Measurements from ENCODE around the gene FOXK1. TPM values are rescaled to one million over a fixed set of nuclear protein-coding genes. Genes with fewer than 3 reads are reported as not detected.
"Not testable (repeated sequence)": the region's sequence is repeated elsewhere in the genome, so short reads cannot be mapped to it uniquely, and the experiment has no call there.

FOXK1 gene
- polyA plus RNA-seq, 3 donors, result 0.33 to 16.8 (median 0.76) TPM

DNA sequence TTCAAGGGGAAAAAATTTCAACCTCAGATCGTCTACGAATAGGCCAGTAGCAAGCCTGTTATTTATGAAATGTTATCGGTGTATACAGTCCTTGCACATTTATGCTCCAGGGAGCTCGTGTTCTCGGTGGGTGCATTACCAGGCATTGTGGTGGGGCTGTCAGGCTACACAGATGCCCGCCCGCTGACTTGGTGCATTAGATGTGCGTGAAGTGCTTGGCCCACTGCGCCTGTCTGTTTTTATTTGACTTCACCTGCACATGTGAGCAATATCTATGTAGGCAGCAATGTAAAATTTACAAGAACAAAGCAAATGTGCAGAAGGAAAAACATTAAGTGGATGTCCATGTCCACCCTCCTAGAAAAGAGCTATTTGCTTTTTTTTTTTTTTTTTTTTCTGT is 2.8 kb downstream of the FOXK1 start:
- Histone ChIP-seq H3K9ac (ENCODE audit: insufficient read depth, low read length, poor library complexity, severe bottlenecking) (no peak overlapping the region), H3K4me2 (replicated peaks; ENCODE audit: extremely low read depth, low read length, poor library complexity, severe bottlenecking) (peak overlapping the region; percentile 96), H4K20me1 (ENCODE audit: insufficient read depth, low read length) (peaks cover 70% of the 10 kb centered on the region), H3K27me3 (ENCODE audit: control insufficient read depth in 2 of 2, insufficient read depth in 2 of 2, low read length in 2 of 2) (no peaks in the 10 kb centered on the region), H3K4me3 (replicated peaks in 1 of 3; ENCODE audit: low read depth in 2 of 3, low read length in 3 of 3) (peak overlapping the region in 1 of 3 experiments; percentile 83), H2AFZ (ENCODE audit: insufficient read depth, low read depth, low read length, poor library complexity, severe bottlenecking) (no peak overlapping the region), H3K36me3 (replicated peaks in 1 of 2; ENCODE audit: control insufficient read depth in 1 of 2, insufficient read depth in 2 of 2, low read length in 2 of 2) (peaks cover 0 to 9% of the 10 kb centered on the region in 2 donors), H3K27ac (ENCODE audit: low read depth in 1 of 2, low read length in 2 of 2) (peak overlapping the region in 1 of 2 donors; percentile 83), H3K79me2 (ENCODE audit: insufficient read depth, low read length) (peaks cover 75% of the 10 kb centered on the region), H3K4me1 (ENCODE audit: control insufficient read depth in 1 of 2, insufficient read depth in 2 of 2, low read length in 2 of 2) (peaks cover 27 to 29% of the 10 kb centered on the region in 2 donors), H3K9me3 (replicated peaks in 1 of 2; ENCODE audit: control insufficient read depth in 1 of 2, insufficient read depth in 1 of 2, low read length in 2 of 2) (peaks cover 0 to 4% of the 10 kb centered on the region in 2 donors)
- Mint-ChIP-seq H3K27ac (peak overlapping the region in 4 of 7 donors; percentile 45 to 97 (median 89)), H3K36me3 (peaks cover 12 to 34% of the 10 kb centered on the region in 2 donors), H3K27me3 (ENCODE audit: low read depth in 3 of 3) (peaks cover 0 to 2% (median 0%) of the 10 kb centered on the region in 3 donors), H3K9me3 (peaks cover 0 to 7% (median 4%) of the 10 kb centered on the region in 7 donors), H3K4me3 (peak overlapping the region in 1 of 2 donors; percentile 87), H3K4me1 (peaks cover 41% of the 10 kb centered on the region)
- WGBS (ENCODE audit: insufficient coverage), result 68% methylated on average over 8 of the region's 9 CpGs
- DNase-seq, result no peak
- intact Hi-C loops (cut with micrococcal nuclease), result loop anchor here (5.0 kb wide), 3 partner anchors 42 to 67 kb away; no protein-coding TSS in a partner anchor
- TF ChIP-seq, protein P1, sequence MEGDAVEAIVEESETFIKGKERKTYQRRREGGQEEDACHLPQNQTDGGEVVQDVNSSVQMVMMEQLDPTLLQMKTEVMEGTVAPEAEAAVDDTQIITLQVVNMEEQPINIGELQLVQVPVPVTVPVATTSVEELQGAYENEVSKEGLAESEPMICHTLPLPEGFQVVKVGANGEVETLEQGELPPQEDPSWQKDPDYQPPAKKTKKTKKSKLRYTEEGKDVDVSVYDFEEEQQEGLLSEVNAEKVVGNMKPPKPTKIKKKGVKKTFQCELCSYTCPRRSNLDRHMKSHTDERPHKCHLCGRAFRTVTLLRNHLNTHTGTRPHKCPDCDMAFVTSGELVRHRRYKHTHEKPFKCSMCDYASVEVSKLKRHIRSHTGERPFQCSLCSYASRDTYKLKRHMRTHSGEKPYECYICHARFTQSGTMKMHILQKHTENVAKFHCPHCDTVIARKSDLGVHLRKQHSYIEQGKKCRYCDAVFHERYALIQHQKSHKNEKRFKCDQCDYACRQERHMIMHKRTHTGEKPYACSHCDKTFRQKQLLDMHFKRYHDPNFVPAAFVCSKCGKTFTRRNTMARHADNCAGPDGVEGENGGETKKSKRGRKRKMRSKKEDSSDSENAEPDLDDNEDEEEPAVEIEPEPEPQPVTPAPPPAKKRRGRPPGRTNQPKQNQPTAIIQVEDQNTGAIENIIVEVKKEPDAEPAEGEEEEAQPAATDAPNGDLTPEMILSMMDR (IDR thresholded peaks at IDR 0.05), result no peak

DNA sequence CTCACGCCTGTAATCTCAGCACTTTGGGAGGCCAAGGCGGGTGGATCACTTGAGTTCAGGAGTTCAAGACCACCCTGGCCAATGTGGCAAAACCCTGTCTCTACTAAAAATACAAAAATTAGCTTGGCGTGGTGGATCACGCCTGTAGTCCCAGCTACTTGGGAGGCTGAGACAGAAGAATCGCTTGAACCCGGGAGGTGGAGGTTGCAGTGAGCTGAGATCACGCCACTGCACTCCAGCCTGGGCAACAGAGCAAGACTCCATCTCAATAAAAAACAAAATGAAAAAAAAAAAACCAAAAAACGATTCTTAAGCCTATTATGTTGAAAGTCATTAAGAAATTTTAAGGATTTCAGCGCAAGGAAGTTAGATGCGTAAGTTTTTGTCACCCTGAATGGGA is 3.6 kb downstream of the FOXK1 start:
- Mint-ChIP-seq H3K36me3 (peaks cover 12 to 34% of the 10 kb centered on the region in 2 donors), H3K27ac (peak overlapping the region in 3 of 7 donors; percentile 15 to 40 (median 32)), H3K4me1 (peaks cover 47% of the 10 kb centered on the region)
- H3K79me2 ChIP-seq (ENCODE audit: insufficient read depth, low read length), result peaks cover 83% of the 10 kb centered on the region
- H3K9me3 ChIP-seq (replicated peaks in 1 of 2; ENCODE audit: control insufficient read depth in 1 of 2, insufficient read depth in 1 of 2, low read length in 2 of 2); H3K27me3 Mint-ChIP-seq (ENCODE audit: low read depth in 3 of 3); H3K36me3 ChIP-seq (replicated peaks in 1 of 2; ENCODE audit: control insufficient read depth in 1 of 2, insufficient read depth in 2 of 2, low read length in 2 of 2); H3K27me3 ChIP-seq (ENCODE audit: control insufficient read depth in 2 of 2, insufficient read depth in 2 of 2, low read length in 2 of 2); H2AFZ ChIP-seq (ENCODE audit: insufficient read depth, low read depth, low read length, poor library complexity, severe bottlenecking); H3K9ac ChIP-seq (ENCODE audit: insufficient read depth, low read length, poor library complexity, severe bottlenecking); H3K9me3 Mint-ChIP-seq; intact Hi-C loops (cut with micrococcal nuclease); H3K4me3 ChIP-seq (replicated peaks in 1 of 3; ENCODE audit: low read depth in 2 of 3, low read length in 3 of 3); DNase-seq; H3K4me2 ChIP-seq (replicated peaks; ENCODE audit: extremely low read depth, low read length, poor library complexity, severe bottlenecking); H3K4me3 Mint-ChIP-seq: not testable (repeated sequence)
- 100% methylated on average over 2 of the region's 10 CpGs for WGBS (ENCODE audit: insufficient coverage)
- peaks cover 78% of the 10 kb centered on the region for H4K20me1 ChIP-seq (ENCODE audit: insufficient read depth, low read length)
- H3K4me1 ChIP-seq (ENCODE audit: control insufficient read depth in 1 of 2, insufficient read depth in 2 of 2, low read length in 2 of 2), result peaks cover 27 to 29% of the 10 kb centered on the region in 2 donors
- H3K27ac ChIP-seq (ENCODE audit: low read depth in 1 of 2, low read length in 2 of 2), result peak overlapping the region in 1 of 2 donors; percentile 41
